NK-92 (cell line): ENCODE results near the gene CPNE2.
"Not testable (repeated sequence)": the region's sequence is repeated elsewhere in the genome, so short reads cannot be mapped to it uniquely, and the experiment has no call there.

Experiments
- DNase-seq: peaks from one replicate; lab custom pipeline; 2025; ENCODE audit not compliant: unreplicated experiment; lab: John Stamatoyannopoulos, UW

CPNE2 gene

GRCh38 chr16:57091975-57092785 lies at the start of gene CPNE2:
TSS of gene CPNE2 (plus strand) at chr16:57092583. CDS start at chr16:57110743, 18,160 bp downstream.
- DNase-seq, result no peak

- DNase-seq, result no peak
Measured at GRCh38 chr16:57043248-57043647, 49.1 kb upstream of the CPNE2 start.

GRCh38 chr16:57044931-57045693 lies 47.3 kb upstream of the CPNE2 start:
- DNase-seq, result no peak

GRCh38 chr16:57045694-57046381 lies 46.5 kb upstream of the CPNE2 start:
- no peak for DNase-seq

GRCh38 chr16:57048095-57048494 lies 44.3 kb upstream of the CPNE2 start:
- no peak for DNase-seq

- DNase-seq, result no peak
Measured at GRCh38 chr16:57049678-57050077, 42.7 kb upstream of the CPNE2 start.

- DNase-seq, result no peak
Measured at GRCh38 chr16:57051696-57052228, 40.6 kb upstream of the CPNE2 start.

- DNase-seq, result no peak
Measured at GRCh38 chr16:57053206-57053605, 39.2 kb upstream of the CPNE2 start.

GRCh38 chr16:57054338-57054737 lies 38.0 kb upstream of the CPNE2 start:
- DNase-seq, result no peak

GRCh38 chr16:57054771-57055170 lies 37.6 kb upstream of the CPNE2 start:
- DNase-seq, result no peak

- no peak for DNase-seq
Measured at GRCh38 chr16:57055671-57056070, 36.7 kb upstream of the CPNE2 start.

GRCh38 chr16:57058291-57058861 lies 34.0 kb upstream of the CPNE2 start:
- no peak for DNase-seq

GRCh38 chr16:57060323-57061083 lies 31.9 kb upstream of the CPNE2 start:
- DNase-seq, result no peak

GRCh38 chr16:57061084-57061905 lies 31.1 kb upstream of the CPNE2 start:
- no peak for DNase-seq

- no peak for DNase-seq
Measured at GRCh38 chr16:57062329-57062728, 30.1 kb upstream of the CPNE2 start.

GRCh38 chr16:57063189-57063588 lies 29.2 kb upstream of the CPNE2 start:
- DNase-seq, result not testable (repeated sequence)

GRCh38 chr16:57064995-57065394 lies 27.4 kb upstream of the CPNE2 start:
- no peak for DNase-seq

- no peak for DNase-seq
Measured at GRCh38 chr16:57066625-57067024, 25.8 kb upstream of the CPNE2 start.

GRCh38 chr16:57067347-57067746 lies 25.0 kb upstream of the CPNE2 start:
- DNase-seq, result no peak
